Femur (tissue), 1 donor: ENCODE results near the gene ENTPD2.

Source experiments
- DNase-seq: peaks from one replicate; pipeline ENCODE4 v3.0.0-alpha.2; 2017

The ENTPD2 gene

GRCh38 chr9:137078701-137079400 lies 25.0 kb upstream of the ENTPD2 start:
- DNase-seq: no peak

GRCh38 chr9:137077758-137078693 lies 24.2 kb upstream of the ENTPD2 start:
- DNase-seq: no peak

- peak; percentile 71 for DNase-seq
Observed at GRCh38 chr9:137077010-137077747, 23.3 kb upstream of the ENTPD2 start, which contains the start of gene UAP1L1. Gene UAP1L1 (plus strand): TSS chr9:137077517. CDS start chr9:137077533, 16 bp downstream.

- no peak for DNase-seq
Observed at GRCh38 chr9:137076636-137077009, 22.8 kb upstream of the ENTPD2 start.

GRCh38 chr9:137075275-137075775 lies 21.5 kb upstream of the ENTPD2 start:
- no peak for DNase-seq

DNA sequence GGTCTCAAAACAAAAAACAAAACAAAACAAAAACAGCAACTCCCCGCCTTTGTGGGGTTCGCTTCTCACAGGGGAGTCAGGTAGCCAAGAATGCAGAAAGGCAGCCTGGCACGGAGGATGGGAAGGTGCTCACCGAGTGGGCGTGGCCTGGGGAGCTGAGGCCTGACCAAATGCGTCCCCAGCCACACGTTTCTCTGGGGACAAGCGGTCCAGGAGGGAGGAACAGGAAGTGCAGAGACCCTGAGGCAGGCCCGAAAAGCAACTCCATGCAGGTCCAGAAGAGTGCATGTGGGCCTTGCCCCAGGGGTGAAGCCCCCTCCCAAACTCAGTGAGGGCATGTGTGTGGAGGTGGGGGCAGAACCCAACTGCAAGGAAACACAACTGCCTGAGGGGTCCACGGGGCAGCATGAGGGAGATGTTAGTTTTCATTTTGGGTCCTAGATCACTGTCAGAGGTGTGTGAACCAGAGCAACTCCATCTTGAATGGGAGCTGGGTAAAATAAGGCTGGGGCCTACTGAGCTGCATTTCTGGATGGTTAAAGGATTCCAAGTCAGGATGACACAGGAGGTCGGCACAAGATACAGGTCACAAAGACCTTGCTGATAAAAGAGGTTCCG lies 20.9 kb upstream of the ENTPD2 start:
- DNase-seq: no peak

GRCh38 chr9:137073992-137074399 lies 20.1 kb upstream of the ENTPD2 start:
- DNase-seq: no peak

GRCh38 chr9:137071282-137071681 lies 17.4 kb upstream of the ENTPD2 start:
- no peak for DNase-seq

DNA sequence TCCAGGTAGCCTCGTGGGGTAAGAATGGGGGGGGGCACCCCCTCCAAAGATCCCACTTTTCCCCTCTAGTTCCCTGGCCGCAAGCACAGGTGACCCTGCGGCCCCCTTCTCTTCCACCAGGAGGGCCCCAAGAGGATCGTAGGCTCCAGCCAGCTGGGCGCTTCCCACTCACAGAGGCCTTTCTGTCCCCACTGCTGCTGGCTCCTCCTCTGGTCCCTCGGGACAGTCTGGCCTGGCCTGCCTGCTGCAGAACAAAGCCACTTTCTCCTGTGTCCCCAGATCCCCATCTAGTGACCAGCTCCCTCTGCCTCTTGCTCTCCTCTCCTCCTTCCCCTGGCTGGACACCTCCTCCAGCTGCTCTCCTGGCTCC lies 17.0 kb upstream of the ENTPD2 start:
- no peak for DNase-seq

GRCh38 chr9:137070201-137070905 lies 16.5 kb upstream of the ENTPD2 start, which contains the start of gene SAPCD2:
Gene SAPCD2 (minus strand): TSS chr9:137070557. CDS start chr9:137070460, 97 bp downstream.
- peak; percentile 90 for DNase-seq

DNA sequence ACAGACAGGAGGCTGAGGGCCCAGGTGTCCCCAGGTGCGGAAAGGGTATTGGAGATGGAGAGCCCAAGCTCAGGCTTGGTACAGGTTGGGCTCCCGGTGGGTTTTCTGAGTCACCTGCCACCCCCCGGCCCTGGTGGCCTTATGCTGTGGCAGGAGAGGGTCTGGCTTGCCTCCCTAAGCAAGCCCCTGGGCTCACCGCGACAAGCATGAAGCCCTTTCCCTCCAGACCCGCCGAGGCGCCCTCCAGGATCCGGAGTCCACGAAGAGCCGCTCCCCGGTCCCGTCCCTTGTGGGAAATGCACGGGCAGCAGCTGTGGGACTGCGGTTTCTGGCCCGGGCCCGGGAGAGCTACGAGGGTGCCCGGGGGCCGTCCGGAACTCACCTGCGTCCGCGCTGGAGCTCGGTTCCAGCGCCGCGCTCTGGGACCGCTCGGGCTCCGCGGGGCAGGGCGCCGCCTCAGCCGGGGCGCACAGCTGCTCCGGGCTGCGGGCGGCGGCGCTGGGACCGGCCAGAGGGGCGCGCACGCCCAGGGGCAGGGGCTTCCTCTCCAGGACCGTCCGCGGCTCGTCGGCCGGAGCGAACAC lies 15.7 kb upstream of the ENTPD2 start:
- DNase-seq: no peak

DNA sequence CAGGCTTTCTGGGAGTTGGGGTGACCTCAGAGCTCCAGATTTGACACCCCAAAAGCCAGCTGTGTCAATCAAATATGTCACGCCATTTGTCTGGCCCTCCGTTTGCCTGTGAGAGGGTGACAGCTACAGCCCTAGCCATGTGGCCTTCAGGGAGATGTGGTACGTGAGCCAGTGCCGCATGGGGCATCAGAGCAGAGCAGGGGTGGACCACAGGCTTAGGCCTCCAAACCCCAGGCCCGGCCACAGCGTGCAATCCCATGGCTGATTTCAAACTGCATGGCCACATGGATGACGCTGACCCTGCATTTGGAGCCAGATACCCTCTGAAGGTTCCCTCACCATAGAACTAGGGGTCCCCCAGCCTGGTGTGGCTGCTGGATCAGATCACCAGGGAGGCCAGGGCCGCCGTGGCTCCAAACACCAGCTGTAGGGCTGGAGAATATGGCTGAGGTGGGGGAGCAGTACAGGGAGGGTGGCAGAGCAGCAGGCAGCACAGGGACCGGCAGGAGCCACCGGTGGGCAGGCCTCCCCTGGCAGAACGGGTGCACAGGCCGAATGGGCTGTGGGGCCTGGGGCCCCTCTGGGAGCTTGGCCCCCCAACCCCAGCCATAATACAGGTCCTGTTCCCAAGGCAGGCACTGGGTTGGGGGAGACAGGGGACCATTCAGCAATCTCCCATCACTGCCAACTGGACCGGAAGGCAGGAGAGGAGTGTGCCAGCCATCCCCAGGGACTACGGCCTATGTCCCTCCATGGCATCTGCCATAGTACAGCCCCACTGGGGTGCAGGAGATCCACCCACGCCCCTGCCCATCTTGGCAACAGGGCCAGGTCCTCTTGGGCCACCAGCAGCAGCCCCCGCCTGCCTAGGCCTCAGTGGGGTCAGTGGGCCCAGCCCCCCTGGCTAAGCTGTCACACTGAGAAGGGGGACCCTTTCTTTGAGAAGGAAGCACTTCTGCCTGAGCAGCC lies 15.0 kb upstream of the ENTPD2 start:
- DNase-seq: no peak

GRCh38 chr9:137067860-137068538 lies 14.1 kb upstream of the ENTPD2 start:
- peak; percentile 82 for DNase-seq

DNA sequence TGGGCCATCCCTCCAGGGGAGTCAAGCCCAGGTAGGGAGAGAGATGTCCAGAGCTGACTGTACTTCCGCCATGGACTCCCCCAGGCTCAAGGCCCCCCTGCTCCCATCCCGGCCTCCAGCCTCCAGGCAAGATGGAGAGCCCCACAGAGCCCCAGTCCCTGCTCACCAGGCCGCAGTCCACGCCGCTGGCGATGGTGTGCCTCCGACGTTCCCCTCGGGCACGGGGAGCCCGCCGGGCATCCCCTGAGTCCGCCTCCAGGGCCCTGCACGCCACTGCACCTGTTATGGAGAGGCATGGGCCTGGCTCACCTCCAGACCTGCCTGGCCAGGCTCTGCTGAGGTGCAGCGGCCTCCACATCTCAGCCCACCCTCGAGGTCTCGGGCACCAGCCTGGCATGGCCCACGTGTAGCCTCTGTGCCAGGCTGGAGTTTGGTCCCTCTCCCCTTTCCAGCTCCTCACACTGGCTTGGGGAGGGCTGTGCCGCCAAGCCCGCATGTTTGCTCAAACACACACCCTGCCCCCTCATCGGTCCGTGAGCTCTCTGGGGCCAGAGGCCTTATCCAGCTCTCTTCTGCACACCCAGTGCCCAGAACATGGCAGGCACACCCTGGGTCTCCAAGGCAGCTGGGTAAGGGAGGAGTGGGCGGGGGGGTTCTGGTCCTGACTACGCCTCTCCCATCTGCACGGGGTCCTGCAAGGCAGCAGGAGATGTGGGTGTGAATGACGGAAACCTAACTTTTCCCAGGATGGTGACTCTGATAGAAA lies 12.4 kb upstream of the ENTPD2 start:
- no peak for DNase-seq

GRCh38 chr9:137065336-137065967 lies 11.6 kb upstream of the ENTPD2 start:
- no peak for DNase-seq

GRCh38 chr9:137064880-137065164 lies 11.0 kb upstream of the ENTPD2 start:
- no peak for DNase-seq

DNA sequence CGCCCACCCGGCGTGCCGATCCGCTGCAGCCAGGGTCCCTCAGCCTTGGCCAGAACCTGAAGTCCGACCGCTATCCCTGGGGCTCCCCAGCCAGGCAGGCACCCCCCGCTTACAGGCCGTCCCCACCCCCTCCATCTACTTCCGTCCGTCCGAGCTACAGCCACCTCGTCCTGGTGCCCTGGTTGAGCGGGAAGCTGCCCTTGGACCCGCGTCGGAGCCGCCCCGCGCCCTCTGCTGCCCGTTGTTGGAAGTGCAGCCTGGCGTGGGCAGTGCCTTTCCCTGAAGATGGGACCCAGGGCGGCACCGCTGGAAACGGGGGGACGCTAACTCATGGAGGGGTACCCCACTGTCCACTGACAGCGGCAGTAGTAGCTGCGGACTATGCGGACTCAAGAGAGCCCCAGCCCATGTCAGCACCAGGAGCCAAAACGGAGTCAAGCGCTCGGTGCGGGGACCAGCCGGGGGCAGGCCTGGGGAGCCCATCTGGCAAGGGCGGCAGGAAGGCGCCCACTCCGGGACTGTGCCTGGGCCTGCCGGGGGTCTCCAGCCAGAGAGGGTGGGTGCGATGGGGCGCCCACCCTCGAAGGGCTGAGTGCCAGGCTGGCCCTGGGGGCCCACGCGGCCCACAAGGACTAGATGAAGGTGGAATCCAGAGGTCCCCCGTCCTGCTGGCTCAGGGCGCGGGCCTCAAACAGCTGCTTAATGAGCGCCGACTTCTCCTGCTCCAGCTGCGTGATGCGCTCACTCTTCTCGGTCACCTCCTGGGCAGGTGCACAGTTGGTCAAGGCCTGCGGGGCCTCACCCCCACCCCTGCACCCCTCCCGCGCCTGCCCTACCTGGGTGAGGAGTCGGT lies 10.4 kb upstream of the ENTPD2 start:
- peak; percentile 75 for DNase-seq
